Psoas muscle (tissue), 8 donors: ENCODE results near the gene MRPL14. TPM values are rescaled to one million over a fixed set of nuclear protein-coding genes. Genes with fewer than 3 reads are reported as not detected.

Experiments used
- ATAC-seq, 4 donors: fragments of 200-7000 bp; cut with Tn5 transposase; one replicate each; pipeline ENCODE4 v1.9.1; 2020; ENCODE audit warnings: moderate library complexity in 3 of 4, mild to moderate bottlenecking in 2 of 4
- DNase-seq, 2 donors: peaks; one replicate each; pipeline ENCODE4 v3.0.0-alpha.2; 2020
- H3K27ac ChIP-seq: fragments of 200-600 bp; one replicate; pipeline ENCODE4 v1.8.0; 2022
- H3K27me3 ChIP-seq, 3 donors: fragments of 200-600 bp in 1 of 3; one replicate each; pipeline versions ENCODE4 v1.6.1 to v1.8.0; 2013 to 2022; ENCODE audit warnings: low read length in 2 of 3, mild to moderate bottlenecking in 2 of 3, moderate library complexity in 1 of 3; ENCODE audit not compliant: insufficient read depth in 3 of 3
- H3K36me3 ChIP-seq, 2 donors: fragments of 200-600 bp in 1 of 2; one replicate each; pipeline versions ENCODE4 v1.6.1 to v1.8.0; 2013 to 2022; ENCODE audit warnings: low read depth in 1 of 2, mild to moderate bottlenecking in 1 of 2, moderate library complexity in 1 of 2; ENCODE audit not compliant: insufficient read depth in 1 of 2
- H3K4me1 ChIP-seq: fragments of 200-600 bp; one replicate; pipeline ENCODE4 v1.8.0; 2022
- H3K4me3 ChIP-seq: fragments of 200-600 bp; one replicate; pipeline ENCODE4 v1.8.0; 2022; ENCODE audit warnings: mild to moderate bottlenecking
- H3K9me3 ChIP-seq: fragments of 200-600 bp; one replicate; pipeline ENCODE4 v1.8.0; 2022
- whole genome bisulfite sequencing, 3 donors: extraction: QIAGEN DNeasy Blood & Tissue Kit; methylation state at CpG; one replicate each; pipeline versions ENCODE4 v1.1.6 to v1.1.7; 2013; 5-methylcytosine and 5-hydroxymethylcytosine counted together
- intact Hi-C, 2 donors: fragments of 100-400 bp; cut with DNase I; formaldehyde crosslinking; loops; one replicate each; pipeline versions ENCODE4 v1.11.0 to v1.14.2; 2022
- polyA plus RNA-seq, 3 donors: library from polyadenylated mRNA; stranded (reverse); fragments of 200-250 nt; gene quantifications; one replicate each; pipeline ENCODE4 v1.2.3, GENCODE V29; 2013
- total RNA-seq, 4 donors: library from RNA; stranded (reverse); fragmentation: NEBNext Ultra II Directional in 2 of 4; extraction: Animal tissue kit (Norgen Biotek cat#: 25700) in 2 of 4; gene quantifications; one replicate each; pipeline versions ENCODE4 v1.2.1 to v1.2.4, GENCODE V29; 2021 to 2023
- TF ChIP-seq, protein P1 (sequence below): fragments of 200-600 bp; IDR thresholded peaks from one replicate; pipeline ENCODE4 v1.8.0; 2022; ENCODE audit warnings: antibody characterized with exemption
- donor health status: healthy with polysubstance abuse.
- donor health status: DM: no; HTN: no; CAD: no; lungs with moderate emphysema.
- donor health status: Bipolar disorder and iron deficiency.
- donor health status: healthy.
- donor health status: DM: yes; HTN: yes; CAD: no.
- donor health status: DM: no; HTN: no; CAD: no.
- donor health status: DM: no; HTN: no; CAD: no.
- donor health status: DM: yes; HTN: yes; CAD: no.

The MRPL14 gene
- total and polyA plus RNA-seq, 7 donors: 62.3 to 308 (median 166) TPM

GRCh38 chr6:44079672-44080071, 47.6 kb downstream of the MRPL14 start:
- peaks cover 20% of the 10 kb centered on the region for H3K4me1 ChIP-seq
- peak in 1 of 2 donors; percentile 32 for DNase-seq
- peak overlapping the region; percentile 23 for H3K27ac ChIP-seq
- H3K36me3 ChIP-seq: no peaks in the 10 kb centered on the region
- TF ChIP-seq, protein P1, sequence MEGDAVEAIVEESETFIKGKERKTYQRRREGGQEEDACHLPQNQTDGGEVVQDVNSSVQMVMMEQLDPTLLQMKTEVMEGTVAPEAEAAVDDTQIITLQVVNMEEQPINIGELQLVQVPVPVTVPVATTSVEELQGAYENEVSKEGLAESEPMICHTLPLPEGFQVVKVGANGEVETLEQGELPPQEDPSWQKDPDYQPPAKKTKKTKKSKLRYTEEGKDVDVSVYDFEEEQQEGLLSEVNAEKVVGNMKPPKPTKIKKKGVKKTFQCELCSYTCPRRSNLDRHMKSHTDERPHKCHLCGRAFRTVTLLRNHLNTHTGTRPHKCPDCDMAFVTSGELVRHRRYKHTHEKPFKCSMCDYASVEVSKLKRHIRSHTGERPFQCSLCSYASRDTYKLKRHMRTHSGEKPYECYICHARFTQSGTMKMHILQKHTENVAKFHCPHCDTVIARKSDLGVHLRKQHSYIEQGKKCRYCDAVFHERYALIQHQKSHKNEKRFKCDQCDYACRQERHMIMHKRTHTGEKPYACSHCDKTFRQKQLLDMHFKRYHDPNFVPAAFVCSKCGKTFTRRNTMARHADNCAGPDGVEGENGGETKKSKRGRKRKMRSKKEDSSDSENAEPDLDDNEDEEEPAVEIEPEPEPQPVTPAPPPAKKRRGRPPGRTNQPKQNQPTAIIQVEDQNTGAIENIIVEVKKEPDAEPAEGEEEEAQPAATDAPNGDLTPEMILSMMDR: no peak
- no peak overlapping the region for H3K4me3 ChIP-seq
- intact Hi-C loops: loop anchor here (1.0 to 10.0 kb wide), 8 partner anchors 127 to 471 kb away; partner anchors contain the start of gene MAD2L1BP (in 1 of the 2)
- ATAC-seq: no peak
- H3K27me3 ChIP-seq: no peaks in the 10 kb centered on the region
- H3K9me3 ChIP-seq: no peaks in the 10 kb centered on the region
- WGBS, 3 donors: 83 to 87% (median 84%) methylated on average over 3 of the region's 3 CpGs

- TF ChIP-seq, protein P1: peak; percentile 90
- H3K36me3 ChIP-seq: no peaks in the 10 kb centered on the region
- 19 to 29% (median 21%) methylated on average over 8 of the region's 8 CpGs for WGBS, 3 donors
- peak overlapping the region; percentile 23 for H3K27ac ChIP-seq
- no peaks in the 10 kb centered on the region for H3K27me3 ChIP-seq
- H3K4me3 ChIP-seq: no peak overlapping the region
- H3K4me1 ChIP-seq: peaks cover 20% of the 10 kb centered on the region
- DNase-seq (peak; percentile 47 to 76), ATAC-seq (peak; percentile 43 to 70 (median 60))
- intact Hi-C loops: loop anchor here (1.0 to 10.0 kb wide), 7 partner anchors 127 to 470 kb away; partner anchors contain the start of gene MAD2L1BP (in 1 of the 2)
- no peaks in the 10 kb centered on the region for H3K9me3 ChIP-seq
These were observed 48.2 kb downstream of the MRPL14 start for GRCh38 chr6:44078827-44079671.

DNA sequence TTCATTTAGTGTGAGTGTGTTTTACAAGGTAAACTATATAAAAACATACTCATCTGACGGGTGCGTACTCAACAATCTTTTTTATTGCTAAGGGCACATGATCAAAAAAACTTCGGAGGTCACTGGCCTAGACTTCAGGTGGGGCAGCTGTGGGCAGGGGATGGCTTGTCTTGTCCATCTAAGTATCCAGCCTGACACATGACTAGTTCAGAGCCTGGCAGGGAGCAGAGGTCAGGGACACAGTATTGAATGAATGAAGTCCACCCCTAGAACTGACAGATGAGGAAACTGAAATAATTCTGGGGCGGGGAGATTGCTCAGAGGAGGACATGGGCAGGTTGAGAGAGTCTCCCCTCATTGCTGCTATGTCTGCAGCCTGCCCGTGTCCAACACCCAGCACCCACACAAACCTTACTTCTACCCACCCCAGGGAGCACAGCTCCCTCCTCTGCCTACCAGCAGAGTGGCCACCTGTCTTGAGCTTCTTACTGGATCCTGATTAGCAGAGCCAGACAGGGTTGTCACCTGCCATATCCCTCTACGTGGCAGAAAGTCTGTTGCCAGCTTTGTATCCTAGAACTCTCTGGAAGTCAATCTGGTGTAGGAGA, 48.9 kb downstream of the MRPL14 start:
- H3K36me3 ChIP-seq: no peaks in the 10 kb centered on the region
- intact Hi-C loops: loop anchor here (2.0 to 10.0 kb wide), 5 partner anchors 126 to 470 kb away; partner anchors contain the start of gene MAD2L1BP (in 1 of the 2)
- WGBS, 3 donors: 85 to 90% (median 89%) methylated on average over 6 of the region's 6 CpGs
- DNase-seq: peak in 1 of 2 donors; percentile 22
- H3K27me3 ChIP-seq: no peaks in the 10 kb centered on the region
- TF ChIP-seq, protein P1: no peak
- no peak overlapping the region for H3K27ac ChIP-seq
- peaks cover 19% of the 10 kb centered on the region for H3K4me1 ChIP-seq
- no peak for ATAC-seq
- H3K9me3 ChIP-seq: no peaks in the 10 kb centered on the region
- no peak overlapping the region for H3K4me3 ChIP-seq

GRCh38 chr6:44077214-44077946, 49.9 kb downstream of the MRPL14 start:
- Histone ChIP-seq H3K36me3 (no peaks in the 10 kb centered on the region), H3K4me1 (peaks cover 24% of the 10 kb centered on the region), H3K27ac (peak overlapping the region; percentile 90), H3K9me3 (no peaks in the 10 kb centered on the region), H3K27me3 (no peaks in the 10 kb centered on the region), H3K4me3 (no peak overlapping the region)
- 81 to 86% (median 82%) methylated on average over 6 to 8 of the region's 8 CpGs for WGBS, 3 donors
- DNase-seq: peak in 1 of 2 donors; percentile 30
- TF ChIP-seq, protein P1: no peak
- intact Hi-C loops: loop anchor here in 1 of 2 donors (1.0 to 10.0 kb wide), 4 partner anchors 125 to 443 kb away; partner anchors contain the start of genes MAD2L1BP and VEGFA
- ATAC-seq: no peak
